ENCODE measurements around the gene CALM3.

GRCh38 chr19:46620716-46621115 lies 19.6 kb downstream of the CALM3 start:
- TF ChIP-seq CTCF (optimal IDR thresholded peaks at IDR 0.05 in 1 of 3, IDR thresholded peaks at IDR 0.05 in 1 of 3, conservative IDR thresholded peaks at IDR 0.05 in 1 of 3; ENCODE audit: extremely low read depth in 1 of 3, insufficient read depth in 2 of 3, low read length in 3 of 3) (no peak), EZH2 (IDR thresholded peaks at IDR 0.05; ENCODE audit: low read length) (no peak)
